Activated naive CD4-positive, alpha-beta T cell treated with anti-CD3 and anti-CD28 coated beads for 36 hours (primary cell): ENCODE measurements around the gene EPX. TPM values are rescaled to one million over a fixed set of nuclear protein-coding genes. Genes with fewer than 3 reads are reported as not detected.
"Not testable (repeated sequence)": the region's sequence is repeated elsewhere in the genome, so short reads cannot be mapped to it uniquely, and the experiment has no call there.

Experiments used
- CTCF ChIA-PET: fragments of 350-600 bp; sonication (Branson Sonifier 250); formaldehyde crosslinking; loops from one replicate; lab custom pipeline; 2021; ENCODE audit warnings: antibody characterized with exemption; lab: Charles Lee
- DNase-seq: peaks from one replicate; pipeline ENCODE4 v3.0.0-alpha.2; 2020
- H3K27ac Mint-ChIP-seq: one replicate; pipeline ENCODE4 v1.8.0; 2021; ENCODE audit warnings: mild to moderate bottlenecking, mixed read lengths
- H3K27me3 Mint-ChIP-seq: one replicate; pipeline ENCODE4 v1.8.0; 2021; ENCODE audit warnings: low read depth, mixed read lengths
- H3K36me3 Mint-ChIP-seq: one replicate; pipeline ENCODE4 v1.8.0; 2021; ENCODE audit warnings: low read depth, mixed read lengths
- H3K4me1 Mint-ChIP-seq: one replicate; pipeline ENCODE4 v1.8.0; 2021; ENCODE audit warnings: low read depth, mixed read lengths
- H3K4me3 Mint-ChIP-seq: one replicate; pipeline ENCODE4 v1.8.0; 2021; ENCODE audit warnings: mild to moderate bottlenecking, moderate library complexity, mixed read lengths
- H3K9me3 Mint-ChIP-seq: one replicate; pipeline ENCODE4 v1.8.0; 2021; ENCODE audit warnings: mixed read lengths
- intact Hi-C: fragments of 100-400 bp; cut with micrococcal nuclease; formaldehyde crosslinking; loops from one replicate; pipeline ENCODE4 v1.15.1; 2023
- total RNA-seq, 2 experiments: library from RNA; stranded (reverse); gene quantifications; one replicate each; pipeline ENCODE4 v1.2.3, GENCODE V29; 2021

The EPX gene
- total RNA-seq, result not detected

DNA sequence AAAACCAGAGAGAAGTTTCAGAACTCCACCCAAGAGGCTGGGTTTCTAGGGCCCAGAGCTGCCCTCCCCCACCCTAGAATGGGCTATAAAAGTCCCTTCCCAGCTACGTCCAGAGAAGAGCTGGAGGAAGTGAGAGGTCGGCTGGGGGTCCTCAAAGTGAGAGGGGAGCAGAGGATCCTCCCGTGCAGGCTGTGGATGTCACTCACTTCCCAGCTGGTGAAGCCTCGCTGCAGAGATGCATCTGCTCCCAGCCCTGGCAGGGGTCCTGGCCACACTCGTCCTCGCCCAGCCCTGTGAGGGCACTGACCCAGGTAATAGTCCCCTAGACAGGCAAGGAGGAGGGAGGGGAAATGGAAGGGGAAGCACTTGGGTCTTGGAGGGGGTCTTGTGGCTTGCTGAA lies at the start of gene EPX:
Gene EPX, plus strand, starts transcription at position 115 of the 400 bp plus-strand sequence. Its CDS starts 121 bp downstream, at position 236.
- CTCF ChIA-PET, result no interaction called here
- H3K36me3 Mint-ChIP-seq, result no peaks in the 10 kb centered on the region
- no peaks in the 10 kb centered on the region for H3K9me3 Mint-ChIP-seq
- DNase-seq, result no peak
- no peak within 1 kb of the TSS for H3K27ac Mint-ChIP-seq
- intact Hi-C loops, result no loop called here
- no peak within 1 kb of the TSS for H3K4me3 Mint-ChIP-seq
- no peaks in the 10 kb centered on the region for H3K27me3 Mint-ChIP-seq
- no peaks in the 10 kb centered on the region for H3K4me1 Mint-ChIP-seq

GRCh38 chr17:58143335-58143734 lies 49.2 kb upstream of the EPX start:
- intact Hi-C loops, DNase-seq, CTCF ChIA-PET, H3K36me3 Mint-ChIP-seq, H3K4me1 Mint-ChIP-seq, H3K4me3 Mint-ChIP-seq, H3K27me3 Mint-ChIP-seq, H3K27ac Mint-ChIP-seq: not testable (repeated sequence)
- peaks cover 28% of the 10 kb centered on the region for H3K9me3 Mint-ChIP-seq

DNA sequence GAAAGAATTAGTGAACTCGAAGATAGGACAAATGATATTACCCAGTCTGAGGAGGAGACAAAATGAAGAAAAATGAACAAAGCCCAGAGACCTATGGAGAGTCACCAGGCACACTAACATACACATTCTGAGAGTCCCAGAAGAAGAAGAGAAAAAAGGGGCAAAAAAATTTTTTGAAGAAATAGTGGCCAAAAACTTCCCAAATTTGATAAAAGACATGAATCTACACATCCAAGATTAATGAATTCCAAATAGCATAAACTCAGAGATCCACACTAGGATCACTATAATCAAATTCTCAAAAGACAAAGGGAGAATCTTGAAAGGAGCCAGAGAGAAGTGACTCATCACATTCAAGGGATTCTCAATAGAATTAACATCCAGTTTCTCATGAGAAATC lies 47.7 kb upstream of the EPX start:
- CTCF ChIA-PET, result interaction anchor here (0.7 kb wide), 1 partner anchor 9 kb away, joined by 3 read pairs; no protein-coding TSS in a partner anchor
- DNase-seq, result no peak
- intact Hi-C loops, result no loop called here
- H3K36me3 Mint-ChIP-seq, result peaks cover 10% of the 10 kb centered on the region
- no peak overlapping the region for H3K4me3 Mint-ChIP-seq
- no peaks in the 10 kb centered on the region for H3K27me3 Mint-ChIP-seq
- no peak overlapping the region for H3K27ac Mint-ChIP-seq
- H3K9me3 Mint-ChIP-seq, result peaks cover 29% of the 10 kb centered on the region
- no peaks in the 10 kb centered on the region for H3K4me1 Mint-ChIP-seq

DNA sequence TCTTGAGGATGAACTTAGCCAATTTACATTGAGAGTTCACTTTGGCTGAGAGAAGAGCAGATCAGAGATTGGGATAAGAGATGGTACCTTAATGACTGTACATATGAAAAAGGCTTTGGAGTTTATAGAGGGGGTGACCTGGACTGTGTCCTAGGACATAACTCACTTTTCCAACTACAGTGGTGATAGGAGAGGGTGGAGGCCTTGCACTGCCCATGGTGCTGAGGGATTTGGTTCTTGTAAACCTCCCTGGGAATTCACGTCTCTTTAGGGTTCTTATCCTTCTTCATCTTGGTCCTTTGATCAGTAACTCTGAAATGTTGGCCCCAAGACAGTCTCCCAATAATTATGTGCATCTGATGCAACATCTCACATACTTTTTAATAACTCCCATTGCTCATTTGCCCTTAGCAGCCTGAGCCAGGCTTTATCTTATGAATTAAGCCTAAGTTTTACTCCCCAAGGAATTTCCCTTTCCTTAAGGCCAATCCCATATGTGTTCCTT lies 44.5 kb upstream of the EPX start, which contains the start of gene OR4D1:
Gene OR4D1, plus strand, starts transcription at position 455 of the 505 bp plus-strand sequence. CDS start 6,770 bp downstream, outside the sequence.
- Mint-ChIP-seq H3K36me3 (peaks cover 10% of the 10 kb centered on the region), H3K9me3 (peaks cover 29% of the 10 kb centered on the region), H3K4me1 (peaks cover 18% of the 10 kb centered on the region), H3K4me3 (no peak within 1 kb of the TSS), H3K27me3 (no peaks in the 10 kb centered on the region), H3K27ac (no peak within 1 kb of the TSS)
- intact Hi-C loops, result no loop called here
- DNase-seq, result no peak
- CTCF ChIA-PET, result no interaction called here

GRCh38 chr17:58148609-58149008 lies 43.9 kb upstream of the EPX start:
- Mint-ChIP-seq H3K27me3 (no peaks in the 10 kb centered on the region), H3K36me3 (peaks cover 10% of the 10 kb centered on the region), H3K9me3 (peaks cover 29% of the 10 kb centered on the region), H3K4me1 (peaks cover 25% of the 10 kb centered on the region), H3K4me3 (no peak overlapping the region), H3K27ac (no peak overlapping the region)
- no peak for DNase-seq
- CTCF ChIA-PET, result no interaction called here
- intact Hi-C loops, result no loop called here

DNA sequence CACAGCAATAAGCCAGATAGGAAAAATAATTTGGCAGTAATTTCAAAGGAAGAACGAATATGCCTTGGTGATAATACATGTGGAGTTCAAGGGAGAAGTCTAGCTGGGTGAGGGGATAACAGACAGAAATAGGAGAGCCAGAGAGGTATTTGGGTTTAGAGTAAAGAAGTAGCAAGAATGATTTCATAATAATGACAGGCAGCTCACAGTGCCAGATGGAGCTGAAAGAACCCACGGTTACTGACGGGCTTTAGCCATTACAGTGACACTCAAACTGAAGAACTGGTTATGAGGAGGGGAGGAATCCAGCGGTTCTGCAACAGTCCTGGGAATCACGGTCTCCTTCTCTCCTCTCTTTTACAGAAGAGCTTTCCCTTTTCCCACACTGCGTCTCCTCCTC lies 42.1 kb upstream of the EPX start:
- intact Hi-C loops, result no loop called here
- peaks cover 17% of the 10 kb centered on the region for H3K9me3 Mint-ChIP-seq
- peaks cover 1% of the 10 kb centered on the region for H3K36me3 Mint-ChIP-seq
- DNase-seq, result no peak
- no peak overlapping the region for H3K4me3 Mint-ChIP-seq
- no peak overlapping the region for H3K27ac Mint-ChIP-seq
- CTCF ChIA-PET, result interaction anchor here (0.6 to 1.2 kb wide), 2 partner anchors 289 to 712 kb away, joined by 3 to 4 read pairs; no protein-coding TSS in a partner anchor
- no peaks in the 10 kb centered on the region for H3K27me3 Mint-ChIP-seq
- peaks cover 38% of the 10 kb centered on the region for H3K4me1 Mint-ChIP-seq

GRCh38 chr17:58153046-58153445 lies 39.5 kb upstream of the EPX start:
- intact Hi-C loops, result no loop called here

GRCh38 chr17:58153671-58154070 lies 38.9 kb upstream of the EPX start:
- H3K36me3 Mint-ChIP-seq, result no peaks in the 10 kb centered on the region
- CTCF ChIA-PET, result interaction anchor here (2.7 kb wide), 1 partner anchor 18 kb away, joined by 20 read pairs; no protein-coding TSS in a partner anchor
- H3K9me3 Mint-ChIP-seq, result no peaks in the 10 kb centered on the region
- intact Hi-C loops, result no loop called here
- DNase-seq, result no peak
- H3K27ac Mint-ChIP-seq, result peak overlapping the region; percentile 79
- H3K4me1 Mint-ChIP-seq, result peaks cover 48% of the 10 kb centered on the region
- no peaks in the 10 kb centered on the region for H3K27me3 Mint-ChIP-seq
- no peak overlapping the region for H3K4me3 Mint-ChIP-seq

More at GRCh38 chr17:58153046-58153445, 39.5 kb upstream of the EPX start:
- H3K4me3 Mint-ChIP-seq, result peak overlapping the region; percentile 43
- no peaks in the 10 kb centered on the region for H3K36me3 Mint-ChIP-seq
- H3K27ac Mint-ChIP-seq, result peak overlapping the region; percentile 79
- peak; percentile 72 for DNase-seq
- no peaks in the 10 kb centered on the region for H3K27me3 Mint-ChIP-seq
- CTCF ChIA-PET, result interaction anchor here (2.7 kb wide), 1 partner anchor 19 kb away, joined by 20 read pairs; no protein-coding TSS in a partner anchor
- peaks cover 48% of the 10 kb centered on the region for H3K4me1 Mint-ChIP-seq
- peaks cover 2% of the 10 kb centered on the region for H3K9me3 Mint-ChIP-seq

DNA sequence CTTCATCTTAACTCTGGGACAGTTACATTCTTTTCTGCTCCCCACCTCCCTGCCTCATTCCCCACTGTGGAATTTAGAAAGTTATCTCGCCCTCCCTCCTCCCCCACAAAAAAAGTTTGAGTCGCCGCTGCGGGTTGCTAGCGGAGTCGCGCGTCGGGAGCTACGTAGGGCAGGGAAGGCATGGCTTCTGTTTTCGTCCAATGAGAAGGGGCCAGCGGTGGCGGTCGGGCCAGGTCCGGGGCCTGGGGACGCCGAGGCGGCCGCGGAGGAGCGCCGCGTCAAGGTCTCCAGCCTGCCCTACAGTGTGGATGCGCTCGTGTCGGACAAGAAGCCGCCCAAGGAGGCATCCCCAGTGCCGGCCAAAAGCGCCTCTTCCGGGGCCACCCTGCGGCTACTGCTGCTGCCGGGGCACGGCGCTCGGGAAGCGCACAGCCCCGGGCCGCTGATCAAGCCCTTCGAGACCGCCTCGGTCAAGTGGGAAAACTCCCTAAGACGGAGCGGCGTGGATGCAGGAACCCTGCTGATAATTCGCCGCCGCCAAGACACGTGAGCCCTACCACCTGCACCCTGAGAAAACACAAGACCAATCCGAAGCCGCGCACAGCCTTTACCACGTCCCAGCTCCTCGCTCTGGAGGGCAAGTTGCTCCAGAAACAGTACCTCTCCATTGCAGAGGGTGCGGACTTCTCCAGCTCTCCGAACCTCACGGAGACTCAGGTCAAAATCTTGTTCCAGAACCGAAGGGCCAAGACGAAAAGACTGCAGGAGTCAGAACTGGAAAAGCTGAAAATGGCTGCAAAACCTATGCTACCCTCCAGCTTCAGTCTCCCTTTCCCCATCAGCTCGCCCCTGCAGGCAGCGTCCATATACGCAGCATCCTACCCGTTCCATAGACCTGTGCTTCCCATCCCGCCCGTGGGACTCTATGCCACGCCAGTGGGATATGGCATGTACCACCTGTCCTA lies 35.4 kb upstream of the EPX start:
- intact Hi-C loops, result loop anchor here (2.0 to 5.0 kb wide), 2 partner anchors 75 to 150 kb away; partner anchors contain the start of genes DYNLL2 and SRSF1
- H3K4me1 Mint-ChIP-seq, result peaks cover 41% of the 10 kb centered on the region
- H3K27ac Mint-ChIP-seq, result peak overlapping the region; percentile 66
- no peaks in the 10 kb centered on the region for H3K27me3 Mint-ChIP-seq
- H3K4me3 Mint-ChIP-seq, result peak overlapping the region; percentile 76
- CTCF ChIA-PET, result interaction anchor here (0.9 to 1.5 kb wide), 2 partner anchors 15 to 44 kb away, joined by 3 to 7 read pairs; no protein-coding TSS in a partner anchor
- no peaks in the 10 kb centered on the region for H3K36me3 Mint-ChIP-seq
- DNase-seq, result peak; percentile 71
- no peaks in the 10 kb centered on the region for H3K9me3 Mint-ChIP-seq

DNA sequence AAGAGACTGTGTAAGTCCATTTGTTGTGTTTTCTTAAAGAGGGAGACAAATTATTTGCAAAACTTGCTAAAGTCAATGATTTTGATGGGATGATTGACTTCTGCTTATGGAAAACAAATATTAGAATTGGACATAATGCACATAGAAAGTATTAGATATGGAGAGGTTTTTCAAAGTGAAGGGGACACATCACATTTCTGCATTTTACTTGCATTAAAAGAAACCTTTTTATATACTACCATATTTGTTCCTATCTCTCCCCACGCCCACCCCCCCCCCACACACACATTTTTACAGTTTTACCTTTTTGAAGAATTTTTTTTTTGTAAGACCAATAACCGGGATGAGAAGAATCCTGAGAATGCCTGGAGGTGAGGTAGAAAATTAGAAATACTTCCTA lies 34.3 kb upstream of the EPX start:
- Mint-ChIP-seq H3K27ac (no peak overlapping the region), H3K9me3 (no peaks in the 10 kb centered on the region), H3K36me3 (no peaks in the 10 kb centered on the region), H3K4me1 (peaks cover 30% of the 10 kb centered on the region), H3K4me3 (no peak overlapping the region), H3K27me3 (no peaks in the 10 kb centered on the region)
- no peak for DNase-seq
- intact Hi-C loops, result loop anchor here (5.0 kb wide), 1 partner anchor 76 kb away; the partner anchor contains the start of gene DYNLL2
- CTCF ChIA-PET, result no interaction called here

GRCh38 chr17:58161566-58161965 lies 31.0 kb upstream of the EPX start:
- Mint-ChIP-seq H3K4me3 (no peak overlapping the region), H3K36me3 (no peaks in the 10 kb centered on the region), H3K27me3 (no peaks in the 10 kb centered on the region), H3K27ac (no peak overlapping the region), H3K4me1 (peaks cover 6% of the 10 kb centered on the region), H3K9me3 (no peaks in the 10 kb centered on the region)
- intact Hi-C loops, result no loop called here
- CTCF ChIA-PET, result interaction anchor here (0.6 kb wide), 1 partner anchor 801 kb away, joined by 3 read pairs; no protein-coding TSS in a partner anchor
- DNase-seq, result no peak

GRCh38 chr17:58165981-58166380 lies 26.5 kb upstream of the EPX start:
- Mint-ChIP-seq H3K27me3 (no peaks in the 10 kb centered on the region), H3K4me1 (peaks cover 19% of the 10 kb centered on the region), H3K4me3 (no peak overlapping the region), H3K36me3 (no peaks in the 10 kb centered on the region), H3K27ac (no peak overlapping the region), H3K9me3 (peaks cover 2% of the 10 kb centered on the region)
- CTCF ChIA-PET, result interaction anchor here (0.6 to 1.0 kb wide), 3 partner anchors 43 to 825 kb away, joined by 3 to 6 read pairs (median 4); no protein-coding TSS in a partner anchor
- intact Hi-C loops, result no loop called here
- DNase-seq, result no peak
